HG02840 (cell line): ENCODE measurements around the gene PRC1.
A peak's percentile ranks its signal among the peaks of the same experiment; 100 is the strongest.
"Not testable (repeated sequence)": the region's sequence is repeated elsewhere in the genome, so short reads cannot be mapped to it uniquely, and the experiment has no call there.

ENCODE experiments used
- ATAC-seq: cut with Tn5 transposase; IDR thresholded peaks from one replicate; pipeline ENCODE4 v1.9.1; 2021; ENCODE audit warnings: mild to moderate bottlenecking, moderate library complexity, moderate number of reproducible peaks; ENCODE audit not compliant: unreplicated experiment, low FRiP score

PRC1 gene

DNA sequence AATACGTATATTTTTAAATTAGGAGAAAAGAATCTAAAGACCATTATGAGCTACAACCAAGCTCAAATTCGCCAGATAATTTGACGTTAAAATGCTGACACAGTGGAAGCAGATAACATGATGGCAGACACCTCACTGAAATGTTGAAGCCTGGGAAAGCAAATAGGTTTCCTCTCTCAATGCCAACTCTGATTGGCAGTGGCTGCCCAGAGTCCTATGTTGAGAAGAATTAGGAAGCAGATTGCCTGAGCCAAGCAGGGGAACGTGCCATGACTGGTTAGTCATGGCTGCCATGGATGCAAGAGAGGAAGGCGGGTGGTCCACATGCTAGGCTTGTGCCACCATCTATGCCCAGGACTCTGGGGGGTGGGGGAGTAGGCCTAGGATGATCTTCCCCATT lies 56.1 kb downstream of the PRC1 start:
- ATAC-seq = no peak

DNA sequence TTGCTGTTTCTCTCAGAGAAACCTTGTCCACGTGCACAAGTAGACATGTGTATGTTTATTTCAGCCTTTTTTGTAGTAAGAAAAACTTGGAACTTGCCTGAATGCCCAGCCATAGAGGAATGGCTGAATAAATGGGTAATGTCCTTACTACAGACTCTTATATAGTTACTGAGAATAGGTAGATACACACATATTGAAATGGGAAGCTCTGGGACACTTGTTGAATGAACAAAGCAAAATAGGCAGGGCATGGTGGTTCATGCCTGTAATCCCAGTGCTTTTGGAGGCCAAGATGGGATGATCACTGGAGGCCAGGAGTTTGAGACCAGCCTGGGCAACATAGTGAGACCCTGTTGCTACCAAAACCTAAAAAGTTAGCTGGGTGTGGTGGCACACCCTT lies 57.5 kb downstream of the PRC1 start:
- no peak for ATAC-seq

DNA sequence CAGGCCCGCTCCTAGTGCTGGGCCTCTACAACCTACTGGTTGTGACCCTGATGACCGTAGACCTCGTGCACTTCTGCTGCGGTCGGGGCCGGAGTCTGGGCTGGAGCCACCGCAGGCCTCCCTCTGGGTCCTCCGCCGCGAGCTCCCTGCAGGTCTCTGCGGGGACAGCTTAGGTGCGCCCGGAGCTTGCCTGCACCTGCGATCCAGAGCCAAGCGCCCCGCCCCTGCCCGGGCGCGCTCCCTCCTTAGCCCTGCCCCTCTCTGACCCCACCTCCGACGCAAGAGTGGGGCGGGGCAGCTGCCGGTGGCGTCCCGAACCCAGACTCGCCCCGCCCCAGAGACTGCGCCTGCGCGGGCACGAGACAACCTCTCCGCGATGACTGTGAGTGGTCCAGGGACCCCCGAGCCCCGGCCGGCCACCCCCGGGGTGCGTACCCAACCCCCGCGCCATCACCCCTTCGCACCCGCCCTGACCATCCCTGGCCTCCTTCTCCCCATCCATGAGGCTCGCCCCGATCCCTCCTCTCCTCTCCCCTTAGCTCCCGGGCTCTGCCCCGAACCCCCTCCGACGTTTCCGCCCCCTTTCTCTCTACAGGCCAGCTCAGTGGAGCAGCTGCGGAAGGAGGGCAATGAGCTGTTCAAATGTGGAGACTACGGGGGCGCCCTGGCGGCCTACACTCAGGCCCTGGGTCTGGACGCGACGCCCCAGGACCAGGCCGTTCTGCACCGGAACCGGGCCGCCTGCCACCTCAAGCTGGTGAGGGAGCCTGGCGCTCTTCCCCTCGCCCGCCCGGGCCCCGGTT lies 59.2 kb downstream of the PRC1 start, which contains the start of gene UNC45A:
Gene UNC45A (plus strand): TSS at position 337 of the 803 bp plus-strand sequence. CDS start 40 bp downstream, at position 377.
- ATAC-seq = peak; percentile 51

DNA sequence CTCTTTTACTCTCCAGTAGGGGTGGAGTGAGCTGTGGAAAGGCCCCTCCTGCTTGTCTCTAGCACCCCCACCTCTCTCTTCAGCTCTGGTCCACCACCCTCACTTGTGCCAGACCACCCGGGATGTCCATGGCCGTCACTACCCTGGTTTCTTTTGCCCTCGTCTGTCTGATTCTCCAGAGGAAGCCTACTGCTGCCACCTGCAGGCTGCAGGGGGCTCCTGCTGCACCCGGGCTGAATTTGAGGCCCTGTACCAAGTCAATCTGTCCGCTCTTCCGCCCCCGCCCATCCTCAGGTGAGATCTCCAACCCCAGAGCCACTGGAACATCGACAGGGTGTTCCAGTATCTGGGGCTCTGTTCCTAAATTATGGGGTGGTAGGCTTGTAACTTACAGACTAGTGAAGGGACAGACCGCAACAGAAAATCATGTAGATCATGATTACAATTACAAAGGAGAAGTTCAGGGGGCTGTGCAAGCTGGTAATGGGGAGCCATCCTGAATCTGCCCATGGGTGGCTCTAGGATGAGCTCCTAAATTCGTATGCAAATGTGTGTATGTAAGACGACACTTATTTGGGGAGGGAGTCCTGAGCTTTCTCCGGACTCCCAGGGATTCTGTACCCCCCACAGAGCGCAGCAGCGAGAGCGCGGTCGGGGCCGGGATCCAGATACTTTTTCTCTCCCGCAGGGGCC lies 59.9 kb downstream of the PRC1 start:
- peak; percentile 1 for ATAC-seq

DNA sequence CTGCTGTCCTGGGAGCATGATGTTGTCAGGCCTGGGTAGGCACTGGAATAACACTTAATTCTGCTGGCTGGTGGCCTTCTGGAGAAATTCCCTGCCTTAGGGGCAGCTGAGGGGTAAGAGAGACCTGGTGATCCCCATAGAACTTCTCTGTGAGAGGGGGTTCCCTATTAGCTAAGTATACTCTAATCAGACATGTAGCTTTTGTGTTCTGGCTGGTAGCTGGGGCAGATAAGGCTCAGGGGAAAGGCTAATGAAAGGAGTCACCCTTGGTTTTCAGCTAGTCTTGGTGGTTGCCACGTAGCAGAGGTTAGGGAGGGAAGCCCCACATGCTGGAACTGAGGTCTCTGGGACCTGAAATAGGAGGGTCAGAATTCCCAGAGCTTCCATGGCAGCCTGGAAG lies 61.0 kb downstream of the PRC1 start:
- ATAC-seq = no peak

DNA sequence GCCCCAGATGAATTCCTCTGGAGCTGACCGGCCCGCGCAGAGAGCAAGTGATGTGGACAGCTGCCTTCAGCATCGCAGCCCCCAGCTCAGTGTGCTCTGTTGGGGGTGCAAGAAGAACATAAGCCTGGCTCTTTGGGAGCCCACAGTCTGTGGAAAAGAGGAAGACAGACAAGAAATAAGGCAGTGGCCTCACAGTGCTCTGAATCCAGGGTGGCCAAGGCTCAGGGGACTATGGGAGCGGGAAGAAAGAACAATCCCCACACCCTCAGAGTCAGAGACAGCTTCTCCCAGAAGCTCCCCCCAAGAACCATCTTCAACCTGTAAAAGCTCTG lies 61.7 kb downstream of the PRC1 start:
- ATAC-seq = no peak

DNA sequence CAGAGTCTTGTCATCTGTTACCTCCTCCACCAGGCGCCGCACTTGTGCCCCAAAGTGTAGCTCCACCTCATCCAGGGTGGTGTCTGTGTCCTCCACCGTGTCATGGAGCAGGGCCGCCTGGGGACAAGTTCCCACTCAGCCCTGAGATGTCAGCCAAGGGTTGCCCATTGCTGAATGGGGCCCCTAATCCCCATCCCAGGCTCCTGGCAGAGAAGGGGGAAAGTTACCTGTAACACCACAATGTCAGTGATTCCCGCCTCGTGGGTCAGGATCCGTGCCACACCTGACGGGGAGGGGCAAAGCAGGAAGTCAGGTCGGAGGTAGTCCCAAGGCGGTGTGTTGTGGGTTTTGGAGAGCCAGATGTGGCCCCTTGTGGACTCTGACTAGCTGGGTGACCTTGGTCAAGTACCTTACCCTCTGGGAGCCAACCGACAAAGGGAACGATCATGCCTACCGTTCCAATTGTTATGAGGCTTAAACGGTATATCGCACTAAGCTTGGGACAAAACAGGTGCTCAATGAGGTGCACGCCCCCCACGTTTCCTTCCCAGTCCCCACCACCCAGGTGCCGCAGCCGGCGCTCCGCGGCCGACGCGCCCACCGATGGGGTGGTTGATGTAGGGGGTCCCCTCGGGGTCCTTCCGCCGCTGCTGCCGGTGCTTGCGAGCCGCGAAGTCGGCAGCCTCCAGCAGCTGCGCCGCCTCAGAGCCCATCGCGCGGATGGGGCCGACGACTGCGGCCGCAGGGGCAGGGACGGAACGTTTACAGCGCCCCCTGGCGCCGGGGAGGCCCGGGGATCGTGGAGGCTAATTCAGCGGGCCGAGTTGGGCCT lies 62.3 kb downstream of the PRC1 start, which contains the start of gene HDDC3:
Gene HDDC3 (minus strand): TSS at position 722 of the 832 bp plus-strand sequence. CDS start 9 bp downstream, at position 713.
- peak; percentile 37 for ATAC-seq

DNA sequence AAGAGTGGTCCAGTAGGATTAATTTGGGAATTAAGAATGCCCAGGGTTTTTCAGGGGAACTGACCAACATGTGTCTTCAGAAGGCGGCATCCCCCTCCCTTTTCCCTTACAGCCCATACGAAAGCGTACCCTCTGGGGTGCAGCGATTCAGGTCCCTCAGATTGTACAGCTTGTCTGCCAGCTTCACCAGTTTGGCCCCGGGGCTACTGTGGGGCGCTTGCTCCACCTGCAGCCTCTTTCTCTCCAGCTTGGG lies 62.8 kb downstream of the PRC1 start:
- ATAC-seq = no peak

DNA sequence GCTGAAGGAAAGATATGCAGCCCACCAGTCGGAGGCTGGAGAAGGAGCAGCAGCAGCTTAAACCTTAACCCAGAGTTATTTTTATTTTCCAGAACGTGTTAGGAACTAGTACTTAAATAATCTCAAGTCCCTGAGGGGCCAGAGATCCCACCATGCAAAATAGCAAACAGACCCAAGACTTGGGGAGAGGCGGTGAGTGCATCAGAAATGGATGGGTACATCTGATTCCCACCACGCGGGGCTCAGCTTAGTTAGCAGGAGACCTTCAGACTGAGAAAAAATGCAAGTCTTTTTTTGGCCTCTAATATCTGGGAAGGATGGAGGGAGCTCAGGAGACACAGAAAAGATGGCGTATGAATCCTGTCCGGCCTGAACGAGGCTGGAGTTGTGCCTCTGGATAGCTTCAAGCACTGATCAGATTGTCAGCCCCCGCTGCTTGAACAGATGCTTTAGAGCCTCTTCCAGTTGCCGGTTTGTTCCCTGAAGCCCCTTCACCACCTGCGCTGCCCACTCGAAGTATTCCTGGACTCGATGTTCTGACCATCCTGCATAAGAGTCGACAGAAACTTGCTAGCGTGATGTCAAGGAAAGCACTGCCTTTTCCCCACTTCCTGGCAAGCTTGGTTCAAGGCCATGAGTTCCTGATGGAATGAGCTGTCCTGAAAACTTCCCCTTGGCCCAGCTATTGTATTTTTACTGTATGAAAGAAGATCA lies 63.3 kb downstream of the PRC1 start:
- ATAC-seq = no peak

DNA sequence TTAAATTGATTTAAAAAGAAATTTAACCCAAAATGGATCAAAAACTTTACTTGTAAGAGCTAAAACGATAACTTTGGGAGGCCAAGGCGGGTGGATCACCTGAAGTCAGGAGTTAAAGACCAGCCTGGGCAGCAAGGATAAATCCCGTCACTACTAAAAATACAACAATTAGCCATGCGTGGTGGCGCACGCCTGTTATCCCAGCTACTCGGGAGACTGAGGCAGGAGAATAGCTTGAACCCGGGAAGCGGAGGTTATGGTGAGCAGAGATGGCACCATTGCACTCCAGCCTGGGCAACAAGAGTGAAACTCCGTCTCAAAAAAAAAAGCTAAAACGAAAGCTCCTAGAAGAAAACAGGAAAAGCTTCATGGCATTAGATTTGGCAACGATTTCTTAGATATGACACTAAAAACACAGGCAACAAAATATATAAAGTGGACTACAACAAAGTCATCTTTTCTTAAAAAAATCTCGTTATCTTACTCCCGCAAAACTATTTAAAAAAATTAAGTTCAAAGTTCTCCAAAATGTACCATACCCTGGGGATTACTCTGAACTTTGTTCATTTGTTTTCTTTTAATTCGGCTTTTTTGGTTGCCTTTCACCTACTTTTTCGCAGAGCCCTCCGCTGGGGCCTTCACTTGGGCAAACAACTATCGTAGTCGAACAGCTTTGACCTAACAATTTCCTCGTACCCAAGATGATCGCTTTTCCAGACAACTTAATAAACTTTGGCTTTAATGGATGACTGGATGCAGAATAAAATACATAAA lies 64.9 kb downstream of the PRC1 start:
- no peak for ATAC-seq

DNA sequence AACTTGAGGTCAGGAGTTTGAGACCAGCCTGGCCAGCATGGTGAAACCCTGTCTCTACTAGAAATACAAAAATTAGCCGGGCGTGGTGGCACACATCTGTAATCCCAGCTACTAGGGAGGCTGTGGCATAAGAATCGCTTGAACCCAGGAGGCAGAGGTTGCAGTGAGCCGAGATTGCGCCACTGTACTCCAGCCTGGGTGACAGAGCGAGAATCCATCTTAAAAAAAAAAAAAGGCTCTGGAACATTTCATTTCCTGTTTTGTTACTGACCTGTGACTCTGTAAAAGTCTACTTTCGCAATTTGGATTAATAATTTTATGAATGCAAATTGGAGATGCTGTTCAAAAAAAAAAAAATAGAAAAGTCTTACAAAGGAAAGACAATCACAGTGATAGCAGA lies 66.2 kb downstream of the PRC1 start:
- not testable (repeated sequence) for ATAC-seq

DNA sequence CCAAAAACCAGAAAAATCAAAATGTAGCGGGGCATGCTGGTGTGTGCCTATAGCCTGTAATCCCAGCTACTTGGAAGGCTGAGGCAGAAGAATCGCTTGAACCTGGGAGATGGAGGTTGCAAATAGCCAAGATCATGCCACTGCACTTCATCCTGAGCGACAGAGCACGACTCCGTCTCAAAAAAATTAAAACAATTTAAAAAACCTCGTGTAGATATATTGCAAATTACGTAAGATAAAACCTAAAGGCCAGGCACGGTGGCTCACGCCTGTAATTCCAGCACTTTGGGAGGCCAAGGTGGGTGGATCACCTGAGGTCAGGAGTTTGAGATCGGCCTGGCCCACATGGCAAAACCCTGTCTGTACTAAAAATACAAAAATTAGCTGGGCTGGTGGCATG lies 67.6 kb downstream of the PRC1 start:
- ATAC-seq = not testable (repeated sequence)

DNA sequence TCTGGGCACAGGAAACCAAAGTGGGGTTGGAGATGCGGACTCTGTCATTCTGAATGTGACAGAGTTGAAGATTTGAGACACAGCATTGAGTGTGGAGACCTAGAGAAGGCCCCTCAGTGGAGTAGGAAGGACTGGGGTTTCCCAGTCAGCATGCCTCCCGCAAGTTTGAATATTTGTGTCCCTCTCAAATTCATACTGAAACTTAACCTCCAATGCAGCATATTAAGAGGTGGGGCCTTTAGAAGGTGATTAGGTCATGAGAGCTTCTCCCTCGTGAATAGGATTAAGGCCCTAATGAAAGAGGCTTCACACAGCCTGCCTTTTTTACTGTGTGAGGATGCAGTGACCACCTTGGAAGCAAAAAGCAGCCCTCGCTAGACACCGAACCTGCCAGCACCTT lies 70.0 kb downstream of the PRC1 start:
- ATAC-seq = peak; percentile 58

DNA sequence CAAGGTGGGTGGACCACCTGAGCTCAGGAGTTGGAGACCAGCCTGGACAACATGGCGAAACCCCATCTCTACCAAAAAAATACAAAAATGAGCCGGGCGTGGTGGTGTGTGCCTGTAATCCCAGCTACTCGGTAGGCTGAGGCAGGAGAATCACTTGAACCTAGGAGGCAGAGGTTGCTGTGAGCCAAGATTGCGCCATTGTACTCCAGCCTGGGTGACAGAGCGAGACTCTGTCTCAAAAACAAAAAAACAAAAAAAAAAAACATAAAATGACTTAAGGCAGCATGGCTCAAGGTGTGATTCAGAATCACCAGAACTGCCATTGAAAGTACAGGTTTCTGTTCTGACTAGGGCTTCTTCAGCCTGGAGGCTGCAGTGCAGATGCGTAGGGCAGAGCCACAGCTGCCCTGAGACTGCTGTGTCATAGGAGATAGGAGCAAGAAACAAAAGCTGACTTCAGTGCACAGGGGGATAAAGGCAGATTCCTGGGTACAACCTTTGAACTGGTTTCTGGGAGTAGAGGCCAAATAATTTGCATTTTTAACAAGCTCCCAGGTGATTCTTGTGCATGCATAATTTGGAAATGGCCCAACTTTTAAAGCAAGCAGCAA lies 71.5 kb downstream of the PRC1 start:
- peak; percentile 51 for ATAC-seq

DNA sequence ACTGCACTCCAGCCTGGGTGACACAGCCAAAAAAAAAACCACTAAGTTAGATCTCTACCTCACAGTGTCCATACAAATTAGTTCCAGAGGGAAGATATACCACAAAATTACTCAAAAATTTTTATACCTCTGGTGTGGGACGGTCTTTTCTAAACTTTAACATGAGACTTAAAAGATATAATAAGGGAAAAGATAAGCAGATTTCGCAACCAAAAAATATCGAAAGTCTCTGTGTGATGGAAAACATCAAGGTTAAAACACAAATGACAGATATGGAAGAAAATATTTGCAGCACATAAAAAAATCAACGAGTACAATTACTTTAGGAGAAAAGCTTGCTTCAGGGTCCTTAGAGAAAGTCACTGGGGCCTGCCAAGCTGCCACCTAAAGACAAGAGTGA lies 72.4 kb downstream of the PRC1 start:
- no peak for ATAC-seq

DNA sequence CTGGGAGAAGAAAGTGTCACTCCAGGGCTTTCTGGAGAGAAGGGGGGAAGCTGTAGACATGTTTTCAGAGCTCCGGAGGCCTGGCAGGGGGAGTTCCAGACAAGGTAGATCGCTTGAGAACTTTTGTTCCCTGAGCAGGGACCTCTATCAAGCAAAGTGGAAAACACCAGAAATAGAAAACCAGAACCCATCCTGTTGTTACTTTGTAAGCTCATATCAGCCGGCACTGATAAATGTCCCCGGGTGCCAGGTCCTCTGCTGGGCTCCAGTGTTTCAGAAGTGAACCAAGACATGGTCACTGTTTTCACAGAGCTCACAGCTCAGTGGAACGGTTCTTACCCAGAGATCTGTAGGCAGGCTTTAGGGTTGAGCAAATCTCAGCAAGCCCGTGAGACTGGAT lies 75.5 kb downstream of the PRC1 start:
- ATAC-seq = no peak

DNA sequence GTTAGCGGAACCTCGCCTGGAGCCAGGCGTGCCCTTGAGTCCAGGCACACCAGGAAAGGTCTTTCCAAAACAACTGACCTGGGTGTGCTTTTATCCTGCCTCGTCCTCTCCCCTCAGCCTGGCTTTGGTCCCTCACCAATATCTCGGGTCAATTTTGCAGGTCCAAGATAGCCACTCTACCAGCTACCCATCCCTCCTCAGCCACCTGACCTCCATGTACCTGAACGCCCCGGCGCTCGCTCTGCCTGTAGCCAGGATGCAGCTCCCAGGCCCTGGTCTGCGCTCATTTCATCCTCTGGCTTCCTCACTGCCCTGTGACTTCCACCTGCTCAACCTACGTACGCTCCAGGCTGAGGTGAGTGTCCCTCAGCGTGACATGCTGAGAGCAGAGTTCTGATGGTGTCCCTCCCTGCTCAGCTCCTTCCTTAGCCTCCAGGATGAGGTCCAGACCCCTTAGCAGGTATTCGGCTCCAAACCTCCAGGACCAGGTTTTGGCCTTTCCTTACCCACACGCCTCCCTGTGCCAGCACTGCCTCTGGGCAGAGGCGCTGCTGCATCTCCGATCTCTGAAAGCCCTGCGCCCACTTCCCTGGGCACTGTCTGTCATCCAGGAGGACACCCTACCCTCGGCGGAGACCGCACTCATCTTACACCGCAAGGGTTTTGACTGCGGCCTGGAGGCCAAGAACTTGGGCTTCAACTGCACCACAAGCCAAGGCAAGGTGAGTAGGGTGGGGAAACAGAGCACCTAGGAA lies 76.1 kb downstream of the PRC1 start:
- ATAC-seq = no peak

DNA sequence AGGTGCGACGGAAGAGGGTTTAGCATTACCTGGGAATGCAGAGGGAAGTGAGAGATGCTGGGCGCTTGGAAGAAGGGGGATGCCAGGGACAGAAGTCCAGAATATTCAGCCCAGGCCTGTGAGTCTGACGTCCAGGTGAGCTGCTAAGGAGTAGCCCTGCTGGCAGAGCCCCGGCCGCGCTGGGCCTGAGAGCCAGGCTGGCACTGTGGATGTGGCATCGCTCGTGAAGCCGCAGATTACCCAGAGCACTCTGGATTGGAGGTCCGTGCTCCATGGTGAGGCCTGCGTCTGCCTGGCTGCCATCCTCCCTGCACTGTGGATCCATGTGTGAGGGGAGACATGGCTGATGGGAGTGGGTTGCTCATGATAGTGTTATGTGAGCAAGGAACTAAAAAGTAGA lies 76.8 kb downstream of the PRC1 start:
- no peak for ATAC-seq

DNA sequence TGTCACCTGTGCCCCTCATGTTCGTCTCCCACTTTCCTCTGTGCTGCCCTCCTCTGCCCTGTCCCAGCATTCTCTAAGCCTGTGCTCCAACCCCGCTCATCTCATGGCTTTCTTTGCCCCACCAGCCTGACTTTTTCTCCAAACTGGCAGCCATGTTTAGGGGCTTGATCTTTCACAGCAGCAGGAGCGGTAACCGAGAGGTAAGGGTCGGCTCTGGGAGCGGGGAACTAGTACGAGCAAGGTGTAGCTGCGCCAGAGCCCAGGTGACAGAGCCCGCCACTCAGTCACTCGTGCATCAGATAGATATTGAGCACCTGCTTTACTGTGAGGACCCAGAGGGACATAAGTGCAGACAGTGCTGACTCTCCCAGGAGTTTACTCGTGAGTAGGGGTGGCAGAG lies 77.9 kb downstream of the PRC1 start:
- no peak for ATAC-seq
